GM19395 (cell line): ENCODE data around the gene G6PC3.
A peak's percentile ranks its signal among the peaks of the same experiment; 100 is the strongest.

ENCODE experiments used
- ATAC-seq: cut with Tn5 transposase; IDR thresholded peaks from one replicate; pipeline ENCODE4 v1.9.1; 2021; ENCODE audit warnings: mild to moderate bottlenecking, moderate library complexity; ENCODE audit not compliant: unreplicated experiment

Gene G6PC3

GRCh38 chr17:44059101-44059892, 11.2 kb upstream of the G6PC3 start:
- no peak for ATAC-seq

- no peak for ATAC-seq
Observed at GRCh38 chr17:44061446-44061845, 9.1 kb upstream of the G6PC3 start.

- no peak for ATAC-seq
Observed at GRCh38 chr17:44062871-44063270, 7.7 kb upstream of the G6PC3 start.

- ATAC-seq = no peak
Observed at GRCh38 chr17:44063704-44064639, 6.6 kb upstream of the G6PC3 start.

- no peak for ATAC-seq
Observed at GRCh38 chr17:44065668-44066203, 4.8 kb upstream of the G6PC3 start.

- ATAC-seq = no peak
Observed at GRCh38 chr17:44066204-44066930, 4.2 kb upstream of the G6PC3 start, which contains the start of gene LSM12. TSS of gene LSM12 (minus strand) at chr17:44066671. CDS start at chr17:44066587, 84 bp downstream.

GRCh38 chr17:44067545-44067940, 3.0 kb upstream of the G6PC3 start:
- no peak for ATAC-seq

GRCh38 chr17:44069974-44070454, 521 bp upstream of the G6PC3 start:
- ATAC-seq = peak; percentile 20

GRCh38 chr17:44071198-44071520, 624 bp downstream of the G6PC3 start:
- ATAC-seq = no peak

GRCh38 chr17:44071772-44072171, 1.2 kb downstream of the G6PC3 start:
- ATAC-seq = no peak

GRCh38 chr17:44074231-44074910, 3.8 kb downstream of the G6PC3 start:
- no peak for ATAC-seq

- ATAC-seq = no peak
Observed at GRCh38 chr17:44074911-44075285, 4.4 kb downstream of the G6PC3 start.

- ATAC-seq = no peak
Observed at GRCh38 chr17:44075598-44076293, 5.2 kb downstream of the G6PC3 start.

- no peak for ATAC-seq
Observed at GRCh38 chr17:44076716-44077594, 6.4 kb downstream of the G6PC3 start.

- ATAC-seq = no peak
Observed at GRCh38 chr17:44077595-44077909, 7.0 kb downstream of the G6PC3 start.

GRCh38 chr17:44078412-44078811, 7.9 kb downstream of the G6PC3 start:
- no peak for ATAC-seq

GRCh38 chr17:44079877-44080821, 9.6 kb downstream of the G6PC3 start:
- ATAC-seq = no peak

GRCh38 chr17:44081681-44082080, 11.1 kb downstream of the G6PC3 start:
- no peak for ATAC-seq
